ENCODE results near the gene MED31. TPM values are rescaled to one million over a fixed set of nuclear protein-coding genes. Genes with fewer than 3 reads are reported as not detected.
A peak's percentile ranks its signal among the peaks of the same experiment; 100 is the strongest.

Gene MED31
- total RNA-seq, 1 experiment from 2014 or later: 18.8 TPM

- ATAC-seq (no peak), DNase-seq (no peak)
- Histone ChIP-seq H3K27ac (ENCODE audit: low read length) (no peak overlapping the region), H2AFZ (ENCODE audit: low read length) (no peak overlapping the region), H3F3A (ENCODE audit: low read length, unreplicated experiment) (no peaks in the 10 kb centered on the region), H3K4me1 (ENCODE audit: insufficient read depth, low read length) (peaks cover 23% of the 10 kb centered on the region), H3K79me2 (ENCODE audit: low read length) (peaks cover 33% of the 10 kb centered on the region), H3K4me3 (ENCODE audit: low read length) (no peak overlapping the region), H3K27me3 (ENCODE audit: low read length) (no peaks in the 10 kb centered on the region), H3K9me2 (replicated peaks; ENCODE audit: low read length) (no peaks in the 10 kb centered on the region), H3K9me3 (ENCODE audit: low read length) (no peaks in the 10 kb centered on the region), H3K36me3 (ENCODE audit: low read depth, low read length) (no peaks in the 10 kb centered on the region), H4K20me1 (ENCODE audit: low read length) (peaks cover 6% of the 10 kb centered on the region; the same call in 1 of the 2 replicates), H3K9ac (ENCODE audit: low read length) (no peak overlapping the region), H3K4me2 (ENCODE audit: low read length) (no peak overlapping the region)
- CTCF ChIA-PET: no interaction called here
- intact Hi-C loops (cut with micrococcal nuclease): no loop called here
- TF ChIP-seq CTCF (conservative IDR thresholded peaks at IDR 0.05; ENCODE audit: low read depth, low read length): no peak
- no peak for TF ChIP-seq EZH2 (IDR thresholded peaks at IDR 0.05; ENCODE audit: low read length, unreplicated experiment)
- TF ChIP-seq EZH2phosphoT487 (IDR thresholded peaks at IDR 0.05; ENCODE audit: borderline replicate concordance, low read length): no peak
- POLR2A ChIA-PET (ENCODE audit: unreplicated experiment): no interaction called here
- no TSS peak for BruUV-seq (replicated peaks)
These were observed 3.7 kb upstream of the MED31 start for GRCh38 chr17:6654841-6655731.

- POLR2A ChIA-PET (ENCODE audit: unreplicated experiment): interaction anchor here (0.6 kb wide), 1 partner anchor 368 kb away, joined by 3 read pairs; no protein-coding TSS in a partner anchor
- ATAC-seq: peak; percentile 11
- Histone ChIP-seq H3K4me1 (ENCODE audit: insufficient read depth, low read length) (peaks cover 26% of the 10 kb centered on the region), H3K9me3 (ENCODE audit: low read length) (no peaks in the 10 kb centered on the region), H4K20me1 (ENCODE audit: low read length) (peaks cover 21% of the 10 kb centered on the region), H3K9ac (ENCODE audit: low read length) (peak overlapping the region; percentile 97), H3K79me2 (ENCODE audit: low read length) (peaks cover 64% of the 10 kb centered on the region), H3K27ac (ENCODE audit: low read length) (peak overlapping the region; percentile 90), H2AFZ (ENCODE audit: low read length) (peak overlapping the region; percentile 89), H3K4me2 (ENCODE audit: low read length) (peak overlapping the region; percentile 86), H3K9me2 (replicated peaks; ENCODE audit: low read length) (no peaks in the 10 kb centered on the region), H3K27me3 (ENCODE audit: low read length) (no peaks in the 10 kb centered on the region), H3K36me3 (ENCODE audit: low read depth, low read length) (peaks cover 13% of the 10 kb centered on the region), H3K4me3 (ENCODE audit: low read length) (peak overlapping the region; percentile 100), H3F3A (ENCODE audit: low read length, unreplicated experiment) (no peaks in the 10 kb centered on the region)
- no TSS peak for BruUV-seq (replicated peaks)
- TF ChIP-seq EZH2 (IDR thresholded peaks at IDR 0.05; ENCODE audit: low read length, unreplicated experiment) (no peak), CTCF (conservative IDR thresholded peaks at IDR 0.05; ENCODE audit: low read depth, low read length) (no peak), EZH2phosphoT487 (IDR thresholded peaks at IDR 0.05; ENCODE audit: borderline replicate concordance, low read length) (no peak)
- no peak for DNase-seq
- intact Hi-C loops (cut with micrococcal nuclease): no loop called here
- CTCF ChIA-PET: no interaction called here
These were observed 581 bp upstream of the MED31 start for GRCh38 chr17:6651919-6652452.

All from PC-3 (cell line).